Measurements from ENCODE around the gene EPB41L3. TPM values are rescaled to one million over a fixed set of nuclear protein-coding genes. Genes with fewer than 3 reads are reported as not detected.

The EPB41L3 gene
- total RNA-seq, 1 experiment from 2014 or later, result 20.6 TPM

GRCh38 chr18:5519448-5520298 is 24.1 kb downstream of the EPB41L3 start:
- ChIA-PET POLR2A (interaction anchor here (0.9 kb wide), 1 partner anchor 28 kb away, joined by 3 read pairs; no protein-coding TSS in a partner anchor), CTCF (interaction anchor here (0.9 to 1.6 kb wide), 3 partner anchors 15 to 349 kb away, joined by 3 to 6 read pairs (median 3); no protein-coding TSS in a partner anchor)
- Mint-ChIP-seq H3K27me3 (ENCODE audit: low read depth) (no peaks in the 10 kb centered on the region), H3K9me3 (no peaks in the 10 kb centered on the region), H3K27ac (no peak overlapping the region), H3K4me3 (no peak overlapping the region), H3K4me1 (peaks cover 13% of the 10 kb centered on the region; the same call in 1 of the 2 replicates), H3K36me3 (no peaks in the 10 kb centered on the region)
- ATAC-seq (peak; percentile 52), DNase-seq (ENCODE audit: low spot score) (no peak)
- TF ChIP-seq ZNF396 (CRISPR knock-in tag; IDR thresholded peaks at IDR 0.05; ENCODE audit: borderline replicate concordance) (no peak), ZNF416 (CRISPR knock-in tag; IDR thresholded peaks at IDR 0.05) (no peak)

- Mint-ChIP-seq H3K27ac (no peak overlapping the region), H3K4me3 (no peak overlapping the region)
Observed at GRCh38 chr18:5518899-5519371, 24.9 kb downstream of the EPB41L3 start.

GRCh38 chr18:5518179-5518770 is 25.5 kb downstream of the EPB41L3 start:
- H3K9me3 Mint-ChIP-seq, result no peaks in the 10 kb centered on the region
- no peaks in the 10 kb centered on the region for H3K36me3 Mint-ChIP-seq
- H3K4me1 Mint-ChIP-seq, result peaks cover 11% of the 10 kb centered on the region; the same call in 1 of the 2 replicates
- no peak for ATAC-seq
- H3K27ac Mint-ChIP-seq, result no peak overlapping the region
- DNase-seq (ENCODE audit: low spot score), result no peak
- H3K27me3 Mint-ChIP-seq (ENCODE audit: low read depth), result no peaks in the 10 kb centered on the region
- POLR2A ChIA-PET, result interaction anchor here (0.5 to 0.9 kb wide), 2 partner anchors 8 to 27 kb away, joined by 3 read pairs; no protein-coding TSS in a partner anchor
- TF ChIP-seq NR3C1 (CRISPR knock-in tag; conservative IDR thresholded peaks at IDR 0.05; ENCODE audit: low read depth), result no peak
- no peak for TF ChIP-seq ZNF317 (CRISPR knock-in tag; IDR thresholded peaks at IDR 0.05; ENCODE audit: borderline replicate concordance, low read depth)
- no peak for TF ChIP-seq FOXJ3 (CRISPR knock-in tag; IDR thresholded peaks at IDR 0.05; ENCODE audit: borderline replicate concordance)
- TF ChIP-seq NFE2L1 (CRISPR knock-in tag; IDR thresholded peaks at IDR 0.05), result no peak
- no peak for TF ChIP-seq SMAD3 (CRISPR knock-in tag; IDR thresholded peaks at IDR 0.05; ENCODE audit: borderline replicate concordance)
- no peak for TF ChIP-seq MLX (CRISPR knock-in tag; IDR thresholded peaks at IDR 0.05)
- TF ChIP-seq ZNF512 (CRISPR knock-in tag; IDR thresholded peaks at IDR 0.05; ENCODE audit: borderline replicate concordance), result no peak
- TF ChIP-seq ZNF121 (CRISPR knock-in tag; IDR thresholded peaks at IDR 0.05), result no peak
- no peak for TF ChIP-seq CDX4 (CRISPR knock-in tag; IDR thresholded peaks at IDR 0.05; ENCODE audit: borderline replicate concordance)
- CTCF ChIA-PET, result no interaction called here
- no peak overlapping the region for H3K4me3 Mint-ChIP-seq

More at GRCh38 chr18:5518899-5519371, 24.9 kb downstream of the EPB41L3 start:
- ChIA-PET POLR2A (interaction anchor here (0.5 to 0.9 kb wide), 2 partner anchors 8 to 28 kb away, joined by 3 read pairs; no protein-coding TSS in a partner anchor), CTCF (interaction anchor here (1.6 kb wide), 1 partner anchor 28 kb away, joined by 6 read pairs; no protein-coding TSS in a partner anchor)
- TF ChIP-seq STAT6 (CRISPR knock-in tag; conservative IDR thresholded peaks at IDR 0.05; ENCODE audit: low read depth) (no peak), E2F5 (CRISPR knock-in tag; IDR thresholded peaks at IDR 0.05) (no peak), SMAD4 (CRISPR knock-in tag; IDR thresholded peaks at IDR 0.05) (no peak), ERG (CRISPR knock-in tag; IDR thresholded peaks at IDR 0.05) (no peak), MXD4 (CRISPR knock-in tag; IDR thresholded peaks at IDR 0.05; ENCODE audit: borderline replicate concordance) (no peak), ZNF416 (CRISPR knock-in tag; IDR thresholded peaks at IDR 0.05) (no peak)
- ATAC-seq (no peak), DNase-seq (ENCODE audit: low spot score) (no peak)
- H3K9me3 Mint-ChIP-seq, result no peaks in the 10 kb centered on the region
- H3K27me3 Mint-ChIP-seq (ENCODE audit: low read depth), result no peaks in the 10 kb centered on the region
- H3K4me1 Mint-ChIP-seq, result peaks cover 11% of the 10 kb centered on the region; the same call in 1 of the 2 replicates
- no peaks in the 10 kb centered on the region for H3K36me3 Mint-ChIP-seq
